HEK293 (cell line): ENCODE measurements around the gene AKAP6.

Experiments
- CTCF ChIA-PET: fragments of 350-600 bp; formaldehyde crosslinking; extraction: SDS; loops from one replicate; lab custom pipeline; 2021; ENCODE audit warnings: antibody characterized with exemption; lab: Yijun Ruan, JAX
- POLR2A ChIA-PET: fragments of 300-600 bp; formaldehyde crosslinking; extraction: SDS; loops from one replicate; lab custom pipeline; 2020; ENCODE audit warnings: antibody characterized with exemption, inconsistent platforms; lab: Yijun Ruan, JAX
- H3K27ac ChIP-seq: fragments of 200-500 bp; sonication (Bioruptor generic); 2 replicates; pipeline ENCODE4 v1.5.1; 2014; ENCODE audit warnings: low read depth, low read length, control low read depth, inconsistent platforms; ENCODE audit errors: extremely low read depth
- H3K36me3 ChIP-seq, 2 experiments: fragments of 200-500 bp in 1 of 2; sonication (Bioruptor generic) in 1 of 2; 1 replicate in 1 of 2; 2 replicates in 1 of 2; pipeline ENCODE4 v1.5.1; 2014 to 2017; ENCODE audit warnings: inconsistent platforms in 2 of 2, low read length in 2 of 2; ENCODE audit not compliant: control insufficient read depth in 2 of 2, insufficient read depth in 1 of 2
- H3K4me1 ChIP-seq: fragments of 200-500 bp; sonication (Bioruptor generic); 2 replicates; pipeline ENCODE4 v1.5.1; 2014; ENCODE audit warnings: mild to moderate bottlenecking, low read length, inconsistent platforms; ENCODE audit not compliant: control insufficient read depth, insufficient read depth
- H3K4me3 ChIP-seq: 2 replicates; pipeline ENCODE4 v1.5.1; 2011; ENCODE audit warnings: low read depth, mild to moderate bottlenecking, control low read depth, low read length, moderate library complexity
- H3K9me3 ChIP-seq: fragments of 200-500 bp; sonication (Bioruptor generic); 2 replicates; pipeline ENCODE4 v1.5.1; 2014; ENCODE audit warnings: low read depth, low read length, inconsistent platforms; ENCODE audit not compliant: control insufficient read depth, insufficient read depth
- ELK4 ChIP-seq: IDR thresholded peaks from 2 replicates; pipeline ENCODE4 v1.6.1; 2011; ENCODE audit warnings: mild to moderate bottlenecking, low read depth, low read length, borderline replicate concordance
- INSM2 ChIP-seq: fragments of 450-650 bp; formaldehyde crosslinking; IDR thresholded peaks from 2 replicates; pipeline ENCODE4 v1.5.1; 2016; ENCODE audit warnings: missing biosample characterization, missing genetic modification characterization
- ZBTB8A ChIP-seq: fragments of 450-650 bp; formaldehyde crosslinking; IDR thresholded peaks from 2 replicates; pipeline ENCODE4 v1.5.1; 2016; ENCODE audit warnings: missing biosample characterization, missing genetic modification characterization
- ZFP37 ChIP-seq: fragments of 450-650 bp; formaldehyde crosslinking; IDR thresholded peaks from 2 replicates; pipeline ENCODE4 v1.5.1; 2016; ENCODE audit warnings: missing biosample characterization, missing genetic modification characterization
- ZNF10 ChIP-seq: fragments of 450-650 bp; formaldehyde crosslinking; IDR thresholded peaks from 2 replicates; pipeline ENCODE4 v1.5.1; 2017; ENCODE audit warnings: missing biosample characterization, missing genetic modification characterization
- ZNF140 ChIP-seq: fragments of 450-650 bp; formaldehyde crosslinking; IDR thresholded peaks from 2 replicates; pipeline ENCODE4 v1.5.1; 2016; ENCODE audit warnings: missing biosample characterization, missing genetic modification characterization
- ZNF223 ChIP-seq: fragments of 450-650 bp; formaldehyde crosslinking; IDR thresholded peaks from 2 replicates; pipeline ENCODE4 v1.5.1; 2016; ENCODE audit warnings: missing biosample characterization, missing genetic modification characterization
- ZNF416 ChIP-seq: fragments of 450-650 bp; formaldehyde crosslinking; IDR thresholded peaks from 2 replicates; pipeline ENCODE4 v1.5.1; 2016; ENCODE audit warnings: missing biosample characterization, missing genetic modification characterization
- ZNF449 ChIP-seq: fragments of 450-650 bp; formaldehyde crosslinking; IDR thresholded peaks from 2 replicates; pipeline ENCODE4 v1.5.1; 2017; ENCODE audit warnings: missing biosample characterization, mild to moderate bottlenecking, missing genetic modification characterization, moderate library complexity
- ZNF518A ChIP-seq: fragments of 450-650 bp; formaldehyde crosslinking; conservative IDR thresholded peaks from 2 replicates; pipeline ENCODE4 v1.5.1; 2016; ENCODE audit warnings: low read depth, missing biosample characterization, missing genetic modification characterization
- ZNF776 ChIP-seq: fragments of 450-650 bp; formaldehyde crosslinking; IDR thresholded peaks from 2 replicates; pipeline ENCODE4 v1.5.0; 2017; ENCODE audit warnings: missing biosample characterization, missing genetic modification characterization, borderline replicate concordance
- ZSCAN16 ChIP-seq: fragments of 450-650 bp; formaldehyde crosslinking; IDR thresholded peaks from 2 replicates; pipeline ENCODE4 v1.5.1; 2016; ENCODE audit warnings: missing biosample characterization, missing genetic modification characterization
- ZSCAN30 ChIP-seq: fragments of 450-650 bp; IDR thresholded peaks from 2 replicates; pipeline ENCODE4 v1.5.1; 2018; ENCODE audit warnings: missing biosample characterization, mild to moderate bottlenecking, missing genetic modification characterization, moderate library complexity

Gene AKAP6

GRCh38 chr14:32450919-32451675, 122.0 kb downstream of the AKAP6 start:
- POLR2A ChIA-PET: no interaction called here

More at GRCh38 chr14:32450919-32451675, 122.0 kb downstream of the AKAP6 start:
- TF ChIP-seq ZNF10 (tag by site-specific recombination) (no peak), ELK4 (no peak), INSM2 (tag by site-specific recombination) (no peak), ZNF776 (tag by site-specific recombination) (no peak), ZNF223 (no peak), ZSCAN30 (no peak), ZSCAN16 (no peak), ZNF449 (no peak), ZNF140 (tag by site-specific recombination) (no peak), ZNF518A (tag by site-specific recombination) (no peak), ZFP37 (tag by site-specific recombination) (no peak), ZBTB8A (no peak), ZNF416 (tag by site-specific recombination) (no peak)
- Histone ChIP-seq H3K4me1 (no peaks in the 10 kb centered on the region), H3K27ac (no peak overlapping the region), H3K4me3 (no peak overlapping the region), H3K9me3 (no peaks in the 10 kb centered on the region), H3K36me3 (no peaks in the 10 kb centered on the region)
- CTCF ChIA-PET: interaction anchor here (1.4 to 1.6 kb wide), 2 partner anchors 9 to 109 kb away, joined by 3 read pairs; no protein-coding TSS in a partner anchor
